RWPE2 (cell line): ENCODE results near the gene GABRB1.

Source experiments
- ATAC-seq: fragments of 200-7000 bp; cut with Tn5 transposase; 3 replicates; pipeline ENCODE4 v1.9.1; 2021; ENCODE audit warnings: low read depth
- DNase-seq: peaks from one replicate; pipeline ENCODE4 v3.0.0-alpha.2; 2020; ENCODE audit warnings: low spot score
- H3K27ac ChIP-seq: fragments of 450-650 bp; 2 replicates; pipeline ENCODE4 v1.5.1; 2017; ENCODE audit warnings: mild to moderate bottlenecking; ENCODE audit not compliant: poor library complexity, severe bottlenecking
- H3K27me3 ChIP-seq: fragments of 250-450 bp; sonication (Bioruptor Pico); 2 replicates; pipeline ENCODE4 v1.5.1; 2021; ENCODE audit warnings: mild to moderate bottlenecking, moderate library complexity; ENCODE audit not compliant: insufficient read depth, poor library complexity, severe bottlenecking
- H3K36me3 ChIP-seq: fragments of 250-450 bp; sonication (Bioruptor Pico); 2 replicates; pipeline ENCODE4 v1.5.1; 2020; ENCODE audit warnings: low read depth, mild to moderate bottlenecking, moderate library complexity
- H3K4me1 ChIP-seq: fragments of 250-450 bp; sonication (Bioruptor Pico); 2 replicates; pipeline ENCODE4 v1.5.1; 2021; ENCODE audit warnings: mild to moderate bottlenecking, moderate library complexity; ENCODE audit not compliant: insufficient read depth, poor library complexity, severe bottlenecking
- H3K4me3 ChIP-seq: fragments of 250-450 bp; sonication (Bioruptor Pico); 2 replicates; pipeline ENCODE4 v1.5.1; 2021; ENCODE audit warnings: mild to moderate bottlenecking, moderate library complexity; ENCODE audit not compliant: severe bottlenecking
- H3K9me3 ChIP-seq: fragments of 250-450 bp; sonication (Bioruptor Pico); 2 replicates; pipeline ENCODE4 v1.5.1; 2021; ENCODE audit warnings: mild to moderate bottlenecking, moderate library complexity; ENCODE audit not compliant: severe bottlenecking
- CTCF ChIP-seq: fragments of 450-650 bp; IDR thresholded peaks from one replicate; pipeline ENCODE4 v1.5.1; 2017; ENCODE audit warnings: mild to moderate bottlenecking, moderate library complexity; ENCODE audit not compliant: poor library complexity, severe bottlenecking

GABRB1 gene

GRCh38 chr4:47215759-47216158 lies 184.4 kb downstream of the GABRB1 start:
- Histone ChIP-seq H3K36me3 (no peaks in the 10 kb centered on the region), H3K9me3 (no peaks in the 10 kb centered on the region), H3K4me3 (no peak overlapping the region), H3K27ac (no peak overlapping the region), H3K4me1 (no peaks in the 10 kb centered on the region), H3K27me3 (peaks cover 15% of the 10 kb centered on the region)
- no peak for TF ChIP-seq CTCF
- ATAC-seq: no peak
- DNase-seq: no peak

- no peak for ATAC-seq
- no peaks in the 10 kb centered on the region for H3K36me3 ChIP-seq
- no peaks in the 10 kb centered on the region for H3K4me1 ChIP-seq
- DNase-seq: no peak
- peaks cover 19% of the 10 kb centered on the region for H3K27me3 ChIP-seq
- no peaks in the 10 kb centered on the region for H3K9me3 ChIP-seq
- no peak overlapping the region for H3K4me3 ChIP-seq
- no peak overlapping the region for H3K27ac ChIP-seq
- TF ChIP-seq CTCF: no peak
These were observed 185.9 kb downstream of the GABRB1 start for GRCh38 chr4:47217291-47217690.

DNA sequence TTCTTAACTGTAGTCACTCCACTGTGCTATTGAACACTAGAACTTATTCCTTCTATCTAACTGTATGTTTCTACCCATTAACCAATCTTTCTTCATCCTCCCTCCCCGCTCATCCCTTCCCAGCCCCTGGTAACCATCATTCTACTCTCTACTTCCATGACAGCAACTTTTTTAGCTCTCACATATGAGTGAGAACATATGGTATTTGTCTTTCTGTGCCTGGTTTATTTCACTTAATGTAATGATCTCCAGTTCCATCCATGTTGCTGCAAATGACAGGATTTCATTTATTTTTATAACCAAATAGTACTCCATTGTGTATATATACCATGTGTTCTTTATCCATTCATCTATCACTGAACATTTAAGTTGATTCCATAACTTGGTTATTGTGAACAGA lies 186.5 kb downstream of the GABRB1 start:
- Histone ChIP-seq H3K27me3 (peaks cover 19% of the 10 kb centered on the region), H3K36me3 (no peaks in the 10 kb centered on the region), H3K4me1 (no peaks in the 10 kb centered on the region), H3K9me3 (no peaks in the 10 kb centered on the region), H3K4me3 (no peak overlapping the region), H3K27ac (no peak overlapping the region)
- ATAC-seq: no peak
- DNase-seq: no peak
- no peak for TF ChIP-seq CTCF

- DNase-seq (no peak), ATAC-seq (no peak)
- no peak for TF ChIP-seq CTCF
- no peaks in the 10 kb centered on the region for H3K4me1 ChIP-seq
- no peak overlapping the region for H3K4me3 ChIP-seq
- no peaks in the 10 kb centered on the region for H3K9me3 ChIP-seq
- peaks cover 19% of the 10 kb centered on the region for H3K27me3 ChIP-seq
- no peaks in the 10 kb centered on the region for H3K36me3 ChIP-seq
- no peak overlapping the region for H3K27ac ChIP-seq
These were observed 187.3 kb downstream of the GABRB1 start for GRCh38 chr4:47218631-47219030.

DNA sequence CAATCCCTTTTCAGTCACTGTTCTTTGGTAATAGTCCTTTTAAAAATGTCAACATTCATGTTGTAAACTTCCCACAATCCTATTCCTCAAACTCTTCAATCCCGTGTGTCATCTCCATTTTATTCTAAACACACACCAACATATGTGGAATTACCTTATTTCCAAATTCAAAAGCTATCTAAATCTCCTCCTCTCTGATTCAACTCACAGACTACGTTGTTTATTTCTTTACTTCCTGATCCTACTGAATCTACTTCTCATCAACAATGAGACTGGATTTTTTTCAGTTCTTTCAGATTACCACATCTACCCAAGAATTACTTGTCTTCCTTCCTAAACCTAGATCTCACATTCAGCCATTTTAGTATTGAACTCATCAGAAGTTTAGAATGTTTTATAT lies 188.2 kb downstream of the GABRB1 start:
- no peak for TF ChIP-seq CTCF
- no peaks in the 10 kb centered on the region for H3K4me1 ChIP-seq
- H3K27ac ChIP-seq: no peak overlapping the region
- no peaks in the 10 kb centered on the region for H3K36me3 ChIP-seq
- H3K27me3 ChIP-seq: peaks cover 19% of the 10 kb centered on the region
- no peak for DNase-seq
- ATAC-seq: no peak
- H3K4me3 ChIP-seq: no peak overlapping the region
- no peaks in the 10 kb centered on the region for H3K9me3 ChIP-seq
